Panc1 (cell line): ENCODE results near the gene UACA.

Experiments
- POLR2AphosphoS5 ChIP-seq: IDR thresholded peaks from 2 replicates; pipeline ENCODE4 v1.6.1; 2012; ENCODE audit warnings: mild to moderate bottlenecking, low read depth, low read length, moderate library complexity
- SIN3A ChIP-seq: IDR thresholded peaks from 2 replicates; pipeline ENCODE4 v1.6.1; 2012; ENCODE audit warnings: low read depth, mild to moderate bottlenecking, low read length, moderate library complexity, borderline replicate concordance; ENCODE audit not compliant: insufficient read depth
- TCF7L2 ChIP-seq: IDR thresholded peaks from 2 replicates; pipeline ENCODE4 v1.6.1; 2011; ENCODE audit warnings: mild to moderate bottlenecking, low read depth, low read length, inconsistent platforms
- TF ChIP-seq, protein P1 (sequence below): fragments of 450-650 bp; IDR thresholded peaks from 2 replicates; pipeline ENCODE4 v1.5.1; 2017; ENCODE audit warnings: mild to moderate bottlenecking

- TF ChIP-seq TCF7L2 (no peak; the same call in 1 of the 2 replicates), POLR2AphosphoS5 (peak; percentile 89), SIN3A (peak; percentile 84; the same call in 1 of the 2 replicates)
- TF ChIP-seq, protein P1, sequence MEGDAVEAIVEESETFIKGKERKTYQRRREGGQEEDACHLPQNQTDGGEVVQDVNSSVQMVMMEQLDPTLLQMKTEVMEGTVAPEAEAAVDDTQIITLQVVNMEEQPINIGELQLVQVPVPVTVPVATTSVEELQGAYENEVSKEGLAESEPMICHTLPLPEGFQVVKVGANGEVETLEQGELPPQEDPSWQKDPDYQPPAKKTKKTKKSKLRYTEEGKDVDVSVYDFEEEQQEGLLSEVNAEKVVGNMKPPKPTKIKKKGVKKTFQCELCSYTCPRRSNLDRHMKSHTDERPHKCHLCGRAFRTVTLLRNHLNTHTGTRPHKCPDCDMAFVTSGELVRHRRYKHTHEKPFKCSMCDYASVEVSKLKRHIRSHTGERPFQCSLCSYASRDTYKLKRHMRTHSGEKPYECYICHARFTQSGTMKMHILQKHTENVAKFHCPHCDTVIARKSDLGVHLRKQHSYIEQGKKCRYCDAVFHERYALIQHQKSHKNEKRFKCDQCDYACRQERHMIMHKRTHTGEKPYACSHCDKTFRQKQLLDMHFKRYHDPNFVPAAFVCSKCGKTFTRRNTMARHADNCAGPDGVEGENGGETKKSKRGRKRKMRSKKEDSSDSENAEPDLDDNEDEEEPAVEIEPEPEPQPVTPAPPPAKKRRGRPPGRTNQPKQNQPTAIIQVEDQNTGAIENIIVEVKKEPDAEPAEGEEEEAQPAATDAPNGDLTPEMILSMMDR: no peak
These were observed at the start of gene UACA for GRCh38 chr15:70763120-70763949.
